ENCODE measurements around the gene KAZN.

The KAZN gene

GRCh38 chr1:14901371-14901954, 303.0 kb downstream of the KAZN start:
- TF ChIP-seq, protein P1, sequence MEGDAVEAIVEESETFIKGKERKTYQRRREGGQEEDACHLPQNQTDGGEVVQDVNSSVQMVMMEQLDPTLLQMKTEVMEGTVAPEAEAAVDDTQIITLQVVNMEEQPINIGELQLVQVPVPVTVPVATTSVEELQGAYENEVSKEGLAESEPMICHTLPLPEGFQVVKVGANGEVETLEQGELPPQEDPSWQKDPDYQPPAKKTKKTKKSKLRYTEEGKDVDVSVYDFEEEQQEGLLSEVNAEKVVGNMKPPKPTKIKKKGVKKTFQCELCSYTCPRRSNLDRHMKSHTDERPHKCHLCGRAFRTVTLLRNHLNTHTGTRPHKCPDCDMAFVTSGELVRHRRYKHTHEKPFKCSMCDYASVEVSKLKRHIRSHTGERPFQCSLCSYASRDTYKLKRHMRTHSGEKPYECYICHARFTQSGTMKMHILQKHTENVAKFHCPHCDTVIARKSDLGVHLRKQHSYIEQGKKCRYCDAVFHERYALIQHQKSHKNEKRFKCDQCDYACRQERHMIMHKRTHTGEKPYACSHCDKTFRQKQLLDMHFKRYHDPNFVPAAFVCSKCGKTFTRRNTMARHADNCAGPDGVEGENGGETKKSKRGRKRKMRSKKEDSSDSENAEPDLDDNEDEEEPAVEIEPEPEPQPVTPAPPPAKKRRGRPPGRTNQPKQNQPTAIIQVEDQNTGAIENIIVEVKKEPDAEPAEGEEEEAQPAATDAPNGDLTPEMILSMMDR (IDR thresholded peaks at IDR 0.05; ENCODE audit: low read depth, low read length): no peak

DNA sequence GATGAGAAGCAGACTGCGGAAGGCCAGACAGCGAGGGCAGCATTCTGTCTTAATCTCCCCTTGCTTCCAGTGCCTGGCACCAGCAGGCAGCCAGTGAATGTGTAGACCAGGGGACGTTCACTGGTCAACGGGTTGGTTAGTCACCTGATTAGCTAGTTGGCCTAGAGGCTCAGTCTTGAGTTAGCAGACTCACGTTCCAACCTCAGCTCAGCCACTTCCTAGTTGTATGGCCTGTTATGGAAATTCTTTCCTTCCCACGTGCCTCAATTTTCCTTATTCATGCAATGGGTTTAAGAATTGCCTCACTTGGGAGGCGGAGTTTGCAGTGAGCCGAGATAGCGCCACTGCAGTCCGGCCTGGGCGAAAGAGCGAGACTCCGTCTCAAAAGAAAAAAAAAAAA, 305.4 kb downstream of the KAZN start:
- H3K4me3 ChIP-seq (ENCODE audit: low read depth, low read length): no peak overlapping the region
- TF ChIP-seq, protein P1 (IDR thresholded peaks at IDR 0.05; ENCODE audit: low read depth, low read length): no peak

More at GRCh38 chr1:14901371-14901954, 303.0 kb downstream of the KAZN start:
- H3K4me3 ChIP-seq (ENCODE audit: low read depth, low read length): no peak overlapping the region

DNA sequence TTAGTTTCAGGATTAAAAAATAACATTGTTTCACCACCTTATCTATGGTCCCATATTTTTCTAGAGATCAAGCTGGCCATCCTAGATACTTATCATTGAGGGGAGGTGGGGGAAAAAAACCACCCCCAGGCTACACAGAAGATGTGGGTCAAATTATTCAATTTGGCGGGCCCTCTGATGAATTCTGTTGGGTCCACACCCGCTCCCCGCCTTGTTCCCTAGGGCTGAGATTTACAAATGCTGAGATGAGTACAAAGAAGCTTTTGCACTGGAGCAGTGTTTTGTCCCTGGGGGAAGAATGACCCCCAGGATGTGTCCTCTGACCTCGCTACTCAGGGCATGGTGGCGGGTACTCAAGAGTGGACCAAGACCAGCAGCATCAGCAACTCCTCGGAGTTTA, 308.2 kb downstream of the KAZN start:
- TF ChIP-seq, protein P1 (IDR thresholded peaks at IDR 0.05; ENCODE audit: low read depth, low read length): no peak
- H3K4me3 ChIP-seq (ENCODE audit: low read depth, low read length): no peak overlapping the region

- TF ChIP-seq, protein P1 (IDR thresholded peaks at IDR 0.05; ENCODE audit: low read depth, low read length): no peak
- no peak overlapping the region for H3K4me3 ChIP-seq (ENCODE audit: low read depth, low read length)
Observed at GRCh38 chr1:14907416-14907815, 308.9 kb downstream of the KAZN start.

DNA sequence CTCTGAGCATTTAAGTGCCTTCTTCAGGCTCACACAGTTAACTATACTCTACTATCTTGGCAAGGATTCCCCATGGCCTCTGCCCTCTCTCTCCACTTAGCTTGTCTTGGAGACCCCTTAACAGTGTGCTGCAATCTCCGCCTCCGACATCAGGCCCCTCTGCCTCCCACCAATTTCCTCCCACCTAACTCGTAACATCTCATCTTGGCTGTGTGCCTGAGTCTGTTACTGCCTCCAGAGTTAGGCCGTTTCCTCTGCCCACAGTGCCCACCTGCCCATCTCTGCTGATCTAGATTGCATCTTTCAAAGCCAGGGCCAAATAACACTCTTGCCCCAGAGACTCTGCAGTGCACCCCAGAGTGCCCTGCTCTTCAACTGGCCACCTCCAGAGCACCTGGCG, 310.8 kb downstream of the KAZN start:
- TF ChIP-seq, protein P1 (IDR thresholded peaks at IDR 0.05; ENCODE audit: low read depth, low read length): no peak

GRCh38 chr1:14909920-14910460, 311.5 kb downstream of the KAZN start:
- no peak overlapping the region for H3K4me3 ChIP-seq (ENCODE audit: low read depth, low read length)
- TF ChIP-seq, protein P1 (IDR thresholded peaks at IDR 0.05; ENCODE audit: low read depth, low read length): no peak

More for the DNA sequence above, 310.8 kb downstream of the KAZN start:
- no peak overlapping the region for H3K4me3 ChIP-seq (ENCODE audit: low read depth, low read length)

DNA sequence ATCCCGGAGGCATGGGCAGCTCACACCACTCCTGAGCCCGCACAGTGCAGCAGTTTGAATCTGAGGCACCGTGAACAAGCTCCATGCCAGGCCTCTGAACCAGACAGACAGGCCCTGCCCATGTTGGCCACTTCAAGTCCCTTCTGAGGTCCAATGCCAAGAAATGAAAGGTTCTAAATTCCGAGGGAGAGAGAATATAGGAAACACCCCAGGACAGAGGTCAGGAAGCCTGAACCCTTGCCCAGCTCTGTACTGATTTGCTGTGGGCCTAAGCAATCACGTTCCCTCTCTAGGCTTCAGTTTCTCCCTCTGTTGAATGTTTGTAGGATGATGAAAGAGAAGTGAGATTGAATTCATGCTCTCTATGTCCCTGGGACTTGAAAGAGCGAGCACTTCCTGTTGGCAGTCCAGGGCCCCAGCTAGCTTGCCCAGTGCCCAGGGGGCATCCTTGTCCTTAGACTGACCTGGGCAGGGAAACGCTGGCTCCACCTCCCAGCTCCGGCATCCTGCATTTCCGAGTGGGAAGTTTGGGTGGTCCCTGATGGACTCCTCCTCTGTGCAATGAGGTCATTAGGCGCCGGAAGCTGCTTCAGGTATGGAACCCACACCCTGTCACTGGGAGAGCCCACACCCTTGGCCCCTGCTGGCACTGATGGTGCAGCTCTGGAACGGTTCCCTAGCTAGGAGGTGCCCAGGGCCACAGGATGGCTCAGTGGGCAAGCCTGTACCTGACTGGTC, 312.7 kb downstream of the KAZN start:
- H3K4me3 ChIP-seq (ENCODE audit: low read depth, low read length): no peak overlapping the region
- TF ChIP-seq, protein P1 (IDR thresholded peaks at IDR 0.05; ENCODE audit: low read depth, low read length): no peak
